ENCODE measurements around the gene SPRR2G. TPM values are rescaled to one million over a fixed set of nuclear protein-coding genes. Genes with fewer than 3 reads are reported as not detected.
"Not testable (repeated sequence)": the region's sequence is repeated elsewhere in the genome, so short reads cannot be mapped to it uniquely, and the experiment has no call there.

SPRR2G gene
- total RNA-seq, 1 donor from 2014 or later = not detected

DNA sequence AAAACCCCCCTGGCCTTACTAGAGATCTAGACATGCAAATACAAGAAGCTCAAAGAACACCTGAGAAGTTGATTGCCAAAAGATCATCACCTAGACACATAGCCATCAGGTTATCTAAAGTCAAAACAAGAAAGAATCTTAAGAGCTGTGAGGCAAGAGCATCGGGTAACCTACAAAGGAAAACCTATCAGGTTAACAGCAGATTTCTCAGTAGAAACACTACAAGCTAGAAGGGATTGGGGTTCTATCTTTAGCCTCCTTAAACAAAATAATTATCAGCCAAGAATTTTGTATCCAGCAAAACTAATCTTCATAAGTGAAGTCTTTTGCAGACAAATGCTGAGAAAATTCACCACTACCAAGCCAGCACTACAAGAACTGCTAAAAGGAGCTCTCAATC, 25.2 kb downstream of the SPRR2G start:
- H3K36me3 Mint-ChIP-seq = peaks cover 23% of the 10 kb centered on the region
- TF ChIP-seq, protein P1, sequence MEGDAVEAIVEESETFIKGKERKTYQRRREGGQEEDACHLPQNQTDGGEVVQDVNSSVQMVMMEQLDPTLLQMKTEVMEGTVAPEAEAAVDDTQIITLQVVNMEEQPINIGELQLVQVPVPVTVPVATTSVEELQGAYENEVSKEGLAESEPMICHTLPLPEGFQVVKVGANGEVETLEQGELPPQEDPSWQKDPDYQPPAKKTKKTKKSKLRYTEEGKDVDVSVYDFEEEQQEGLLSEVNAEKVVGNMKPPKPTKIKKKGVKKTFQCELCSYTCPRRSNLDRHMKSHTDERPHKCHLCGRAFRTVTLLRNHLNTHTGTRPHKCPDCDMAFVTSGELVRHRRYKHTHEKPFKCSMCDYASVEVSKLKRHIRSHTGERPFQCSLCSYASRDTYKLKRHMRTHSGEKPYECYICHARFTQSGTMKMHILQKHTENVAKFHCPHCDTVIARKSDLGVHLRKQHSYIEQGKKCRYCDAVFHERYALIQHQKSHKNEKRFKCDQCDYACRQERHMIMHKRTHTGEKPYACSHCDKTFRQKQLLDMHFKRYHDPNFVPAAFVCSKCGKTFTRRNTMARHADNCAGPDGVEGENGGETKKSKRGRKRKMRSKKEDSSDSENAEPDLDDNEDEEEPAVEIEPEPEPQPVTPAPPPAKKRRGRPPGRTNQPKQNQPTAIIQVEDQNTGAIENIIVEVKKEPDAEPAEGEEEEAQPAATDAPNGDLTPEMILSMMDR (IDR thresholded peaks at IDR 0.05; ENCODE audit: unreplicated experiment) = no peak
- peaks cover 28% of the 10 kb centered on the region for H3K4me1 Mint-ChIP-seq
- DNase-seq (ENCODE audit: low spot score in 2 of 2, unreplicated experiment in 2 of 2) = no peak
- no peak overlapping the region for H3K27ac Mint-ChIP-seq
- no peaks in the 10 kb centered on the region for H3K27me3 Mint-ChIP-seq (ENCODE audit: low read depth)
- H3K9me3 Mint-ChIP-seq = peaks cover 33% of the 10 kb centered on the region
- H3K4me3 Mint-ChIP-seq = no peak overlapping the region

DNA sequence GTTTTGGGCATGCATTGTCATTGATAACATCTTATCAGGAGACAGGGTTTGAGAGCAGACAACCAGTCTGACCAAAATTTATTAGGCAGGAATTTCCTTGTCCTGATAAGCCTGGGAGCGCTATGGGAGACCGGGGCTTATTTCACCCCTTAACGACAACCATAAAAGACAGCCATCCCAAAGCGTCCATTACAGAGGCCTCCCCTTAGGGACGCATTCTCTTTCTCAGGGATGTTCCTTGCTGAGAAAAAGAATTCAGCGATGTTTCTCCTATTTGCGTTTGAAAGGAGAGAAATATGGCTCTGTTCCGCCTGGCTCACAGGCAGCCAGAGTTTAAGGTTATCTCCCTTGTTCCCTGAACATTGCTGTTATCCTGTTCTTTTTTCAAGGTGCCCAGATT, 26.9 kb downstream of the SPRR2G start:
- H3K27ac Mint-ChIP-seq = peak overlapping the region; percentile 94

DNA sequence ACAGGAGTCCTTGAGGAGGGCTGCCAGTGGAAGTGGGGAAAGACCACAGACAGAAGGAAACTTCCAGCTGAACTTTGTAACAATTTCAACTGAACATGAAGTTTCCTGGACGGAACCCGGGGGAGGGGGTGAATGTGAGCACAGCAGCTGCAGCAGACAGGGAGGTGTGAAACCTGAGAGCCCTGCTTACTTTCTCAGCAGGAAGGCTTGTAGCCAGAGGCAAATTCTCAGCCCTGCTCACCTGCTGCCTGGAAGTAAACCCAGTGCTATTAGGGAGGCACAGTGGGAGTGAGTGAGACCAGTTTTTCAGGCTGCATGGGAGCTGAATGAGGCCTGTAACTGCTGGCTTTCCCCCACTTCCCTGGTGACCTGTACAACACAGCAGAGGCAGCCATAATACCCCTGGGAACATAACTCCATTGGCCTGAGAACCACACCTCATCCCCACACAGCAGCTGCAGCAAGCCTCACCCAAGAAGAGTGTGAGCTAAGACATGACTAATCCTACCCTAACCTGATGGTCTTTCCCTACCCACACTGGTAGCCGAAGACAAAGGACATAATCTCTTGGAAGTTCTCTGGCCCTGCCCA, 27.8 kb downstream of the SPRR2G start:
- peaks cover 41% of the 10 kb centered on the region for H3K4me1 Mint-ChIP-seq
- peak; percentile 34 to 54 for DNase-seq (ENCODE audit: low spot score in 2 of 2, unreplicated experiment in 2 of 2)
- H3K9me3 Mint-ChIP-seq = peaks cover 33% of the 10 kb centered on the region

More for the DNA sequence above, 26.9 kb downstream of the SPRR2G start:
- Mint-ChIP-seq H3K4me1 (peaks cover 34% of the 10 kb centered on the region), H3K9me3 (peaks cover 33% of the 10 kb centered on the region), H3K36me3 (peaks cover 23% of the 10 kb centered on the region)
- not testable (repeated sequence) for DNase-seq (ENCODE audit: low spot score in 2 of 2, unreplicated experiment in 2 of 2); H3K27me3 Mint-ChIP-seq (ENCODE audit: low read depth); H3K4me3 Mint-ChIP-seq

DNA sequence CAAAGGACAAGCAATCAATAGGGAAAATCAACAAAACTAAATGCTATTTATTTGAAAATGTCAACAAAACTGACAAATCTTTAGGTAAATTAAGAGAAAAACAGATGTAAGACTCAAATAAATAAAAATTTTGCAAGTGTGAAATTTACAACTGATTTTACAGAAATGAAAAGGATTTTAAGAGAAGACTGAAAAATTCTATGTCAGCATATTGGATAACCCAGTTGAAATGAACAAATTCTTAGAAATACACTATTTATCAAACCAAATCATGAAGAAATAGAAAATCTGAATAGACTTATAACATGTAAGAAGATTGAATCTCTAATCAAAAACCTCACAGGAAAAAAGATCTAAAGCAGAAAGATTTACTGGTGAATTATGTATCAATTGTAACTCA, 29.7 kb downstream of the SPRR2G start:
- TF ChIP-seq, protein P1 (IDR thresholded peaks at IDR 0.05; ENCODE audit: unreplicated experiment) = no peak
- no peaks in the 10 kb centered on the region for H3K27me3 Mint-ChIP-seq (ENCODE audit: low read depth)
- no peak for DNase-seq (ENCODE audit: low spot score in 2 of 2, unreplicated experiment in 2 of 2)
- no peak overlapping the region for H3K4me3 Mint-ChIP-seq
- H3K9me3 Mint-ChIP-seq = peaks cover 25% of the 10 kb centered on the region
- peaks cover 23% of the 10 kb centered on the region for H3K36me3 Mint-ChIP-seq
- H3K27ac Mint-ChIP-seq = peak overlapping the region; percentile 76
- H3K4me1 Mint-ChIP-seq = peaks cover 55% of the 10 kb centered on the region

More for the DNA sequence above, 27.8 kb downstream of the SPRR2G start:
- TF ChIP-seq, protein P1 (IDR thresholded peaks at IDR 0.05; ENCODE audit: unreplicated experiment) = no peak
- no peaks in the 10 kb centered on the region for H3K27me3 Mint-ChIP-seq (ENCODE audit: low read depth)
- H3K27ac Mint-ChIP-seq = peak overlapping the region; percentile 94
- H3K36me3 Mint-ChIP-seq = peaks cover 23% of the 10 kb centered on the region
- no peak overlapping the region for H3K4me3 Mint-ChIP-seq

DNA sequence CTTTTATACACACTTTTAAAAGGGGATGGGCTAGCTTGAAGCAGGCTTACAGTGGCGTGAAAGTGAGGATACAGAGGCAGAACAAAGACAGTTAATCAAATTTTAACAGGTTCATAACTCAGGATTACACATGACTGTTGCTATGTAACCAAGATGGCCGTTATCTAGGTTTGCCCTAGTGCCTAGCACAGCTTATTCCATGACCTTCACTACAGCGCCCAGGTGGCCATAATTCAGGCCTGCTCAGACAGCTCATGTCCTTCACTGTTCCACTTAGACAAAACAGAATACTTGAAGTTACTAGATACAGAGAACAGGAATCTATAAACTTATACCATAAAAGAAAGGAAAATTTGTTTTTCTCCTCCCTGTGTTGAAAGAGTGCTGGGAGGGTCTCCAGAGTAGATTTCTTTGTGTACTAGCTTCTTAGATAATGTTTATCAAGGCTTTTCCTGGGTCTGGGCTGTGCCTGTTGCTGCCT, 31.2 kb downstream of the SPRR2G start:
- H3K27ac Mint-ChIP-seq = peak overlapping the region; percentile 76
- DNase-seq (ENCODE audit: low spot score in 2 of 2, unreplicated experiment in 2 of 2) = no peak
- H3K4me3 Mint-ChIP-seq = peak overlapping the region; percentile 27
- H3K4me1 Mint-ChIP-seq = peaks cover 69% of the 10 kb centered on the region
- peaks cover 9% of the 10 kb centered on the region for H3K36me3 Mint-ChIP-seq
- TF ChIP-seq, protein P1 (IDR thresholded peaks at IDR 0.05; ENCODE audit: unreplicated experiment) = no peak
- no peaks in the 10 kb centered on the region for H3K27me3 Mint-ChIP-seq (ENCODE audit: low read depth)
- peaks cover 10% of the 10 kb centered on the region for H3K9me3 Mint-ChIP-seq

DNA sequence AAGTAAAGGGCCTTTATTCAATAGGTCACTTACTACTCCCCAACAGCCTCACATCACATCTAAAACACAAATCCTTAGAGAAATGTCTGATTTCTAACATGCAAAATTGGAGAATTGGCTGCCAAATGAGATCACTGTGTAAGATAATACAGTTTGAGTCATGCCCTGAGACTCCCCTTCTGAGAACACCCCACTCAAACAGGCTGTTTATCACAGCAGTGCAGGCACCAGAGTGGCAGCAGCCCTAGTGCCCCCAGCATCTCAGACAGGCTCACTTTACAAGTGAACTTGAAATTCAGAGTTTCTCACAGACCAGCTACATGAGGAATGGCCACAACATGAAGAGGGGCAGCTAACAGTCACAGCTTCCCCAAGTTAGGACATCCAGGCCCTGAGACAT, 35.4 kb downstream of the SPRR2G start:
- H3K4me3 Mint-ChIP-seq; H3K9me3 Mint-ChIP-seq; H3K27me3 Mint-ChIP-seq (ENCODE audit: low read depth); H3K36me3 Mint-ChIP-seq; DNase-seq (ENCODE audit: low spot score in 2 of 2, unreplicated experiment in 2 of 2): not testable (repeated sequence)
- Mint-ChIP-seq H3K4me1 (peaks cover 47% of the 10 kb centered on the region), H3K27ac (peak overlapping the region; percentile 85)
